ENCODE measurements around the gene HAND2.

GRCh38 chr4:173520921-173521466 is 9.0 kb downstream of the HAND2 start:
- TF ChIP-seq CTCF (IDR thresholded peaks at IDR 0.05; ENCODE audit: borderline replicate concordance, extremely low read depth, low read length, poor library complexity, severe bottlenecking) (no peak), EZH2 (IDR thresholded peaks at IDR 0.05; ENCODE audit: borderline replicate concordance, low read depth, low read length, severe bottlenecking) (no peak)

Data from DND-41 (cell line).